Activated CD4-positive, alpha-beta T cell treated with anti-CD3 and anti-CD28 coated beads, Interleukin-2, amount 50 U/mL, for 16 hours (primary cell): ENCODE measurements around the gene SLC38A4.
"Not testable (repeated sequence)": the region's sequence is repeated elsewhere in the genome, so short reads cannot be mapped to it uniquely, and the experiment has no call there.

Source experiments
- DNase-seq: peaks from one replicate; pipeline ENCODE4 v3.0.0-alpha.2; 2020

The SLC38A4 gene

GRCh38 chr12:46825591-46826414 lies at the start of gene SLC38A4:
SLC38A4 (minus strand) TSS chr12:46825997; CDS start chr12:46793071, 32,926 bp downstream.
- no peak for DNase-seq

DNA sequence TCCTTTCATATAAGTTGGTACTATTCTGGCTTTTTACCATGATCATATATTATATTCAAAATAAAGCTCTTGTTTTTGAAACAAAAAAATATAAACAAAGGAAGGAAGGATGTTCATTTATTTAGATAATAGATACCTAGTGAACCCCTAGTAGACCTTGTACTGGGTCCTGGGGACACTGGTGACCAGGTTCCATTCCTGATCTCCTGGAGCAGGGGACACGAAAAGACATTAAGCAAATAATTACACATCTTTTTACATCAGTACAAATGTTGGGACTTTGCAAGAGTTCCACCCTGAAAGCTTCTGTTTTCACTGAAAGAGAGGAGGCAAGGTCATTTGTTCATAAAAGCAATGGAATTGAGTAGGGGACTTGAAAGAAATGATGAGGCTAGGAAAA lies 49.3 kb upstream of the SLC38A4 start:
- no peak for DNase-seq

DNA sequence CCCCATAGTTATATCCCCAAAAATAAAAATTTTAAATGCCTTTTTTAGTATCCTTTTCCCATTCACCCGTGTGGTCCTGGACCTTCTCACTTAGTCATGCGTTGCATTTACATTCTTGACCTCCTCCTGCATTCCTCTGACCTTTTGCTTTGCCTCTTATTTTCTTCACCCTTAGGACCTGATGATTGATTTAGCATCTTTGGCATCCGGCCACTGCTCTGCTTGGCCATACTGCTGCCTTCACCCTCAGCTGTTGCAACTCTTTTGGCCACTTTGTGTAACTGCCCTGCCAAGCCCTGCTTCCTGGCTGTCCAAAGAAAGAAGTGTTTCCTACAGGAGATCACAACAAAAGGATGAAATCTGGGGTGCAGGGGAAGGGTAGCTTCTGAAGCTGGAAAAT lies 48.8 kb upstream of the SLC38A4 start:
- no peak for DNase-seq

DNA sequence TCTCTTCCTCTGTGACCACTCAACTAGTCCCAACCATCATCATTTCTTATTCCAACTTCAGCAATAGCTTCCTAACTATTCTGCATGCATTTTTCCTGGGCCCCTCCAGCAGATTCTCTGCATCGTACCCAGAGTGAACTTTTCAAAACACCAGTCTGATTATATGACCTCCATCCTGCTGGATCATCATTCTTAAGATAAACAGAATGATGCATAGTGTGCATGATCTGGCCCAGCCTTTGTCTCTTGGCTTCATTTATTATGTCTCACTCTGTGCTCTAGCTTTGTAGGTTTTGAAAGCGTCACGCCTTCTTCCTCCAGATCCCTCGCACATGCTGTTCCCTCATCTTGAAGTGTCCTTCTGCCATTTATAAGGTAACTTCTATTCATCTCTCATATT lies 46.3 kb upstream of the SLC38A4 start:
- DNase-seq = no peak

DNA sequence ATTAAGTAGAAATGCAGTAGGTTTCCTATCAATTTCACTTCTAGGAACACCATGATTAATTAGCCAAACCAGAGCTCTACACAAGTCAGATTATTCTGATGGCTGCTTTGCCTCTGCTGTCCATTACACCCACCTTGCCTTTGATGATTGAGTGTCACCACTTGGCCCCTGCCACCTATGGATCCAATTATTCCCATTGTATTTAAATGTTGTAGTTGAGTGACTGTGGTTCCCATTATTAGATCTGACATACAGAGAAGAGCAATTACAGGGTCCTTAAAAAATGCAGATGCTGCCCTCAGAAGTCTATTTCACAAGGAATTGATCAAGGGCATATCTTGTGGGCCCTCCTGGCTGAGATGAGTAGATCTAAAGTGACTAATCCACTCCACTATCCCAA lies 39.5 kb upstream of the SLC38A4 start:
- DNase-seq = no peak

GRCh38 chr12:46858368-46858767 lies 32.6 kb upstream of the SLC38A4 start:
- DNase-seq = no peak

- DNase-seq = no peak
Measured at GRCh38 chr12:46857486-46857885, 31.7 kb upstream of the SLC38A4 start.

GRCh38 chr12:46855760-46856159 lies 30.0 kb upstream of the SLC38A4 start:
- no peak for DNase-seq

- not testable (repeated sequence) for DNase-seq
Measured at GRCh38 chr12:46854188-46854587, 28.4 kb upstream of the SLC38A4 start.

DNA sequence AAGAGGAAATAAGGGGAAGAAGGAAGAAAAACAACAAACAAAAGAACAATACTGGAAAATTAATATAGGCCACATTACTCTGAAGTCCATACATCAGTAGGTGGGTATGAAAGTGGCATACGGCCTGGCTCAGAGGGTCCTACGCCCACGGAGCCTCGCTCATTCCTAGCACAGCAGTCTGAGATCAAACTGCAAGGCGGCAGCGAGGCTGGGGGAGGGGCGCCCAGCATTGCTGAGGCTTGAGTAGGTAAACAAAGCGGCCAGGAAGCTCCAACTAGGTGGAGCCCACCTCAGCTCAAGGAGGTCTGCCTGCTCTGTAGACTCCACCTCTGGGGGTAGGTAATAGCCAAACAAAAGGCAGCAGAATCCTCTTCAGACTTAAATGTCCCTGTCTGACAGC lies 23.0 kb upstream of the SLC38A4 start:
- not testable (repeated sequence) for DNase-seq

DNA sequence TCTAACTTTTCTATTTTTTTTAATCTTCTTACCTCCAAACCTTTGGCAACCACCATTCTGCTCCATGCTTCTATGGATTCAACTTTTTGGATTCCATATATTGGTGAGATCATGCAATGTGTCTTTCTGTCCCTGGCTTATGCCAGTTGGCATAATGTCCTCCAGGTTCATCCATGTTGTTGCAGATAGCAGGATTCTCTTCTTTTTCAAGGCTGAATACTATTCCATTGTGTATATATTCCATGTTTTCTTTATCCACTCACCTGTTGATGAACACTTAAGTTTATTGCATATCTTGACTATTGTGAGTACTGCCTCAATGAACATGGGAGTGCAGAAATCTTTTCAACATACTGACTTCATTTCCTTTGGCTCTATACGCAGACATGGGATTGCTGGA lies 21.2 kb upstream of the SLC38A4 start:
- DNase-seq = no peak

DNA sequence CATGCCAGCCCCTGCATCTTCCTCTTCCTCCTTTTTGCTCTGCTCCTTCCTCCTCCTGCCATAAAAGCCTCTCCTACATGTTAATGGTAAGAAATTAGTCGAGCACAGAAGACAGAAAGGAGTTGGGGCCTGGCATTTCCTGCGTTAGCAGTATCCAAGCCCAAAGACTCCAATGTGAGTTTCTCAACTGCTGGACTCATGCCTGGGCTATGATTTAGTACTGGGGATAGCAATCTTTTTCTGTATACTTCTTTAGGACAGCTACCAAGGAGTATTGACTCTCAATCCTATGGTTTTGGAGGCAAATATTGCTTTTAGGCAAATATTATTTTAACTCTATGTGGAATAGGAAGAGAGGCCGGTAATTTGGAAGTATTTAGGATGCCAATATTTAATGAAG lies 18.0 kb upstream of the SLC38A4 start:
- DNase-seq = no peak

DNA sequence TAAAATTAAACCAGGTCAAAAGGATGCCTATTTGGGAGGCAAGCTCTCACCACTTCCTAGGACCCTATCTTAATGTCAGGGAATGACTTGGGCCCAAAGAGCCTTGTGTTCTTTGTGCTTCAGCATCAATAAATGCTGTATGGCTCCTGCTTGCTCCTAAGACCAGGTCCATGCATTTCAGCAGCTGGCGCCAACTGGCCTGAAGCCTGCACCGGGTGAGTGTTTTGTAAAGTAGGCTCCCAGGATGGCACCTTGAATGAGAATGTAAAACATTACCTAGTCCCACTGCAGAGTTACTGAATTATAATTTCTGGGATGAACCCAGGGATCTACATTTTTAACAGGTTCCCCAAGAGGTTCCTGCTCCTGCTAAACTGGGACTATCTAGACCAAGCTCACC lies 16.1 kb upstream of the SLC38A4 start:
- no peak for DNase-seq

DNA sequence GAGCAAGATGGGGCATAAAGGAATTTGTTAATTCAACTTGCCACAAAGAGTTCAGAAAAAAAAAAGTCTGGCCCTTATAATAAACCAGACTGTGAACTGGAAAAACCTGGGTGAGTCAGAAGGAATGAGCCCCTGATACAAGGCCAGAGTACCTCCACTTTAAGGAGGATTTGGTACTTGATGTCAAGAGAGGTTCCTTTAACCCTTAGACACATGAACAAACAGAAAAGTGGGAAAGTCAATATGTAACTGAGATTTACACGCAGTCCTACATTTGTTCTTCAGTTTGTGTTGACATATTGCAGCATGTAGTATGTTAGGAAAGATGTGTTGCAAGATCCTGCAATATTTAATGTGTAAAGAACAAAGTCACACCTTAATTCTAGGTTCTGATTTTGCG lies 14.2 kb upstream of the SLC38A4 start:
- no peak for DNase-seq

GRCh38 chr12:46839232-46839631 lies 13.4 kb upstream of the SLC38A4 start:
- DNase-seq = no peak

DNA sequence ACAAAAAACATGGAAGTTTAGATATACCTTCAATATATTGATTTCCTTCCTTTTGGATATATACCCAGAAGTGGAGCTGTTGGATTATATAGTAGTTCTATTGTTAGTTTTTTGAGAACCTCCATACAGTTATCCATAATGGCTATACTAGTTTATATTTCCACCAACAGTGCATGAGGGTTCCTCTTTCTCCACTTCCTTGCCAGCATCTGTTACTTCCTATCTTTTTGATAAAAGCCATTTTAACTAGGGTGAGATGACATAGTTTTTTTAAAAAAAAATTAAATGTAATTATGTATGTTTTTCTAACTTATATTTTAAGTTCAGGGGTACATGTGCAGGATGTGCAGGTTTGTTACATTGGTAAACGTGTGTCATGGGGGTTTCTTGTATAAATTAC lies 10.0 kb upstream of the SLC38A4 start:
- DNase-seq = no peak

GRCh38 chr12:46832130-46832704 lies 6.4 kb upstream of the SLC38A4 start:
- DNase-seq = no peak

DNA sequence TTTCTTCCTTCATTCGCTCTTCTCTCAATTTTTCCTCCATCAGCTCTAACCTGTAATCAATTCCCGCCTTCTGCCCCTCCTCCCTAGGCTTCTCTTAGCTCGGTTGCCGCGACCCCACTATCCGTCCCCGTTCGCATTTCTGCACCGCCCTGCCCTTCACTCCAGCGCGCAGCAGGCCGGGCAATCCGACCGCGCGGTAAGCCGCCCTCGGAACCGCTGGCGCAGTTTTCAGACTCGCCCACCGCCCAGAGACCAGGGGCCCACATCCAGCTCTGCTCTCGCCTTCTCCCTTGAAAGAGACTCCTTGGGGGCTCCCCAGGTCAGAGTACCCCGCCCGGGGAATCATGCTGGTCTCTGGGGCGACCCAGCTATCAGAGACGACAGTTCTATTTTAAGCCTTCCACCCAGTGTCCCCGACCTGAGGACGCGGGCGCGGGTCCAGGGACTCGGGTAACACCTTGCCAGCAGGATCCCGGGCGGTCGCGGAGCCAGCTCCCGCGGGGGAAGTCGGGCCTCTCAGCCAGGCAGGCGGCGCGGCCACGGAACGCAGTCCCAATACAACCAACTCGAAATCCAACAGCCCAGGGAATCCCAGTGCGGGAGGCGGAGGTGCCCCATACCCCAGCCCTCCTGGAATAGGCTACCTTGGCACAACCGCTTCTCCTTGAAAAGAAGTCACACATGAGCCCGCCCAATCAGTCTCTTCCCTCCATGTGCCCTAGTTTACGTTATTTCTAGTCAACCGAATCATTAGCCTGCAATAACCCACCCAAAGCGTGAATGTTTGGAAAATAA lies 5.7 kb upstream of the SLC38A4 start:
- no peak for DNase-seq

DNA sequence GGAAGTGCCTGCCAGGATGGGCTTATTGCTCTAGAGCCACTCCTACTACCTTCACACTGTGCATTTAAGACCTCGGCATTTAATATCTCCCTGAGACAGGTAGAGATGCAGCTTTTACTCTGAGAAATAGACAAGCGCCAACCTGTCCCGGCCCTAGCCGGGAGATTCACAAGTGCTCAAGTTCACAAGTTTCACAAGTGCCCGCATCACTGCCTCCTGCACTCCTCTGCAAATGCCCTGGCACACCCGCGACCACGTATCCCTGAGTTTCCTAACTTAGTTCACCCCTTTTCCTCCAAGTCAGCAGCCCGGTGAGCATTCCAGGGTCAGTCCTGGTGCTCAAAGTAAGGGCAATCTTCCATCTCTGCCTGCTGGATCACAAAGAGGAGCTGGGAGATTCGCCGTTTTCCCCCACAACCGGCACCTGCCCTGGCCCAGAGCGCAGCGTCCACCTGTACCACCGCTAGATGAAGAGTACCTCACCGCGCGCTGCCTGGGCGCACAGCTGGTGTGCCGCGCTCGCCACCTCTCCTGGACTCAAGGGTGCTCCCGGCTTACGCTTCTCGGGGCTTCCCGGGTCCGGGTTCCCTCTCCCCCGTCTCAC lies 5.0 kb upstream of the SLC38A4 start:
- DNase-seq = no peak

DNA sequence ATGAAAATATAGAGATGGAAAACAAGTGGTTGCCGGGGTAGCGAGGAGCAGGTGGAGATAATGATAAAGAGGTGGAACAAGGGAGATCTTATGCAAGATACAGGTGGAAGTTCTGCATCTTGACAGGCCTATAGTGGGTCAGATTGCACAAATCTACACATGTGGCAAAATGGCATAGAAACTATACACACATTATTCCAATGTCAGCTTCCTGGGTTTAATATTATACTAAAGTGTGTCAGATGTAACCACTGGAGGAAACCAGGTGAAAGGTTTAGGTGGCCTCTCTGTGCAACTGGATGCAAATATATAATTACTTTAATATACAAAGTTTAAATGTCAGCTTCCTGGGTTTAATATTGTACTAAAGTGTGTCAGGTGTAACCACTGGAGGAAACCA lies 1.1 kb downstream of the SLC38A4 start:
- DNase-seq = no peak

DNA sequence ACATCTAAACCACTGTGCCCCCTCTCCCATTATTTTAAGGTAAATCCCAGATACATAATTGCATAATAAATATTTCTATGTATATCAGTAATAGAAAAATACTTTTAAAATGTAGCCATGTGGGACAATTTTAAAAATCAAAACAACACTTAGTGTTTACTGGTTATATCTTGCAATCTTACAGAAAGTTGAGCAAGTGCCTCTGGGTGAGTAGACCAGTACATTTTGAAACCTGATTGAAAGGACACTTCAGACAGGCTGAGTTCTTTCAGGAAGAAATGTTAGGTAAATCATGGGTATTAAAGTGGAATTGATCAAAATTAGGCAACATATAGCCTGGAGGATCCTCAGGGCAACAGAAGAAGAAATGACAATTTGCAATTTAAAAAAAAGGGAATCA lies 7.2 kb downstream of the SLC38A4 start:
- no peak for DNase-seq

DNA sequence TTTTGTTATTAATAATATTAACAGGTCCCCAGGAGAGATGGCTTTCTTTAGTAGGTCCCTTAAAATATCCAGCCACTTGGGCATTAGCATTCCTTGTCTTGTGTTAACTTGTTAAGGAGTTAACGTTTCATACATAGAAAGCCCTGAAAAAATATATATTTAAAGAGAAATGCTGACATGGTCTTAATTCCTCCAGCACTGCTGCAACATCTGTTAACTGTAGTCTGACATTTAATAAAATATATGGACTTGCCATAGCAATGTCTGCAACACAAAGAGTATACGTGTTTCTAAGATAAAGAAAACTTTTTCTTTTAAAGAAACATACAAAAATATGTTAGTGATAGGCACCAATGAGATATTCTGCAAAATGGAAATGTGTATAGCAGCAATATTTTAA lies 10.0 kb downstream of the SLC38A4 start:
- DNase-seq = no peak

- DNase-seq = no peak
Measured at GRCh38 chr12:46814143-46814542, 11.7 kb downstream of the SLC38A4 start.

DNA sequence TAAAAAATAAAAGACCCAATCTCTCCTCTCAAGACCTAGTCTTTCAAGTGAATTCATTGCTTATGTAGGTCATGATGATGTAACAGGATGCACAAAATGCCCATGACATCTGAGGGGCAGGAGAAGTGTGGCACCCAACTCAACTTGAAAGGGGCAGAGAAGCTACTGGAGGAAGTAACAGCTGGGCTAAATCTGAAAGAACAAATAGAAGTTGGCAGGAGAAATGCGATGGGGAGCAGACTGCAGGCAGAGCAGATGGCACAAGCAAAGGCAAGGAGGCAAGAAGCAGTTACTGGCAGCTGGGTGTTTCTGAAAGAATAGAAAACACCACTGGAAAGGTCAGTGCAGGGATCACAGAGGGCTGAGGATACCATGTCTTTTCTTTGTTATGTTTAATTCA lies 14.6 kb downstream of the SLC38A4 start:
- DNase-seq = peak; percentile 10
